GM12865 (cell line): ENCODE data around the gene RAB1A.
"Not testable (repeated sequence)": the region's sequence is repeated elsewhere in the genome, so short reads cannot be mapped to it uniquely, and the experiment has no call there.

Experiments
- DNase-seq: peaks from one replicate; pipeline ENCODE4 v3.0.0; 2010; ENCODE audit warnings: low read depth
- H3K4me3 ChIP-seq: 2 replicates; pipeline ENCODE4 v1.5.1; 2011; ENCODE audit warnings: mild to moderate bottlenecking, low read depth, low read length, control low read depth
- CTCF ChIP-seq: IDR thresholded peaks from 2 replicates; pipeline ENCODE4 v1.5.1; 2011; ENCODE audit warnings: low read length, control low read depth, low read depth, inconsistent platforms; ENCODE audit not compliant: insufficient read depth; ENCODE audit errors: missing control alignments

The RAB1A gene

GRCh38 chr2:65165558-65165957 lies 35.7 kb upstream of the RAB1A start:
- H3K4me3 ChIP-seq: no peak overlapping the region
- no peak for DNase-seq
- no peak for TF ChIP-seq CTCF

- no peak for DNase-seq
- no peak overlapping the region for H3K4me3 ChIP-seq
- TF ChIP-seq CTCF: no peak
These were observed 34.6 kb upstream of the RAB1A start for GRCh38 chr2:65164426-65164891.

GRCh38 chr2:65161551-65162100 lies 31.7 kb upstream of the RAB1A start:
- H3K4me3 ChIP-seq: no peak overlapping the region
- no peak for TF ChIP-seq CTCF
- DNase-seq: no peak

DNA sequence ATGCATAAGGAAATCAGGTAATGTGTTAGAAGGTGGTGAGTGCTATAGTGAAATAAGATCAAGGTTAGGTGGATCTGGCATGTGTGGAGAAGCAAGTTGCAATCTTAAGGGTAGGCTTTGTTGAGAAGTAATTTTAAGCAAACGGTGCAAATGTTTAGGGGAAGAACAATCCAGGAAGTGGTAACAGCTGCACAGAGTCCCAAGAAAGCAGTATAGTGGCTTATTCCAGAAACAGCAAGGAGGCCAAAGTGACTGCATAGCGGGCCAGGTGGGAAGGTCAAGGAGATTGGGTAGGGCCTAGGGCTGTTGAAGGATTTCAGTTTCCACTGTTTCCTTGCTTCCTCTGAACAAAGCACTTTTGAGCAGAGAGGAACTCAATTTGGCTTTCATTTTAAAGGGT lies 30.0 kb upstream of the RAB1A start:
- no peak overlapping the region for H3K4me3 ChIP-seq
- no peak for DNase-seq
- no peak for TF ChIP-seq CTCF

- no peak overlapping the region for H3K4me3 ChIP-seq
- DNase-seq: no peak
- no peak for TF ChIP-seq CTCF
These were observed 29.4 kb upstream of the RAB1A start for GRCh38 chr2:65159261-65159660.

DNA sequence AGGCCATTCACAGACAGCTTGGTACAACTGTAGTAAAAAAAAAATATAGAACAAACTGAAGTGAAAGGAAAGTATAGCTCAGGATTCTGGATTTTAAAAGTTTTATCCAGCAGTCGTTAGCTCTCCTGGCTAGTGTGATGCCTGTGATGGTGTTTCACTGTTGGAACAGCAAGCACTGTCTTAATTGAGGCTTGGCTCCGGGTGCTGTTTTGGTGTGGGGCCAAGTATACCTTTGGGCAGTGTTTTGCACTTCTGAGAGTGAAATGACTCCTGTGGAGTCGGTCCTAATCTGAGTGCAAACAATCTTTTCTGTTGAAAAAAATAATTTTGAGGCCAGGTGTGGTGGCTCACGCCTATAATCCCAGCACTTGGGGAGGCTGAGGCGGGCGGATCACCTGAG lies 28.7 kb upstream of the RAB1A start:
- DNase-seq: no peak
- H3K4me3 ChIP-seq: no peak overlapping the region
- TF ChIP-seq CTCF: no peak

GRCh38 chr2:65157856-65158255 lies 27.9 kb upstream of the RAB1A start:
- not testable (repeated sequence) for DNase-seq, H3K4me3 ChIP-seq
